Stimulated activated CD4-positive, alpha-beta T cell treated with anti-CD3 and anti-CD28 coated beads, Interleukin-2, amount 100 ng/mL, for 4 hours (primary cell): Measurements from ENCODE around the gene NHSL1.

Experiments used
- DNase-seq: peaks from one replicate; pipeline ENCODE4 v3.0.0-alpha.2; 2020; ENCODE audit warnings: low read depth

The NHSL1 gene

GRCh38 chr6:138402838-138403187, 96.5 kb downstream of the NHSL1 start:
- DNase-seq, result no peak

- DNase-seq, result no peak
Observed at GRCh38 chr6:138401960-138402837, 97.1 kb downstream of the NHSL1 start.

GRCh38 chr6:138400326-138400725, 99.0 kb downstream of the NHSL1 start:
- DNase-seq, result no peak

- no peak for DNase-seq
Observed at GRCh38 chr6:138397128-138398122, 101.9 kb downstream of the NHSL1 start.

GRCh38 chr6:138396709-138397108, 102.6 kb downstream of the NHSL1 start:
- DNase-seq, result no peak

GRCh38 chr6:138393871-138394783, 105.2 kb downstream of the NHSL1 start:
- no peak for DNase-seq

- no peak for DNase-seq
Observed at GRCh38 chr6:138389551-138389950, 109.7 kb downstream of the NHSL1 start.

GRCh38 chr6:138387577-138388368, 111.5 kb downstream of the NHSL1 start:
- DNase-seq, result no peak

- no peak for DNase-seq
Observed at GRCh38 chr6:138386897-138387296, 112.4 kb downstream of the NHSL1 start.

- DNase-seq, result no peak
Observed at GRCh38 chr6:138383776-138384175, 115.5 kb downstream of the NHSL1 start.

GRCh38 chr6:138382498-138383265, 116.6 kb downstream of the NHSL1 start:
- DNase-seq, result no peak

- no peak for DNase-seq
Observed at GRCh38 chr6:138378463-138378862, 120.8 kb downstream of the NHSL1 start.

- DNase-seq, result no peak
Observed at GRCh38 chr6:138377844-138378243, 121.5 kb downstream of the NHSL1 start, which contains the start of gene SMIM28. TSS of gene SMIM28 (plus strand) at chr6:138377905. CDS start at chr6:138378073, 168 bp downstream.

- no peak for DNase-seq
Observed at GRCh38 chr6:138377042-138377441, 122.3 kb downstream of the NHSL1 start.

GRCh38 chr6:138374815-138375214, 124.5 kb downstream of the NHSL1 start:
- DNase-seq, result no peak

- DNase-seq, result no peak
Observed at GRCh38 chr6:138374230-138374629, 125.1 kb downstream of the NHSL1 start.

- no peak for DNase-seq
Observed at GRCh38 chr6:138372711-138373463, 126.4 kb downstream of the NHSL1 start.
